B cell (primary cell): Measurements from ENCODE around the gene FTO. TPM values are rescaled to one million over a fixed set of nuclear protein-coding genes. Genes with fewer than 3 reads are reported as not detected.

Experiments used
- ATAC-seq: fragments of 200-7000 bp; cut with Tn5 transposase; one replicate; pipeline ENCODE4 v1.10.0; 2021; ENCODE audit warnings: low read depth, mild to moderate bottlenecking, moderate number of reproducible peaks, moderate library complexity
- CTCF ChIA-PET: fragments of 350-600 bp; sonication (Branson Sonifier 250); formaldehyde crosslinking; loops from one replicate; lab custom pipeline; 2021; ENCODE audit warnings: antibody characterized with exemption, inconsistent platforms; lab: Charles Lee
- POLR2A ChIA-PET: fragments of 350-600 bp; sonication (Branson Sonifier 250); formaldehyde crosslinking; loops from one replicate; lab custom pipeline; 2021; ENCODE audit warnings: antibody characterized with exemption; lab: Charles Lee
- DNase-seq: peaks from one replicate; pipeline ENCODE4 v3.0.0; 2013
- H2AFZ ChIP-seq: 2 replicates; pipeline ENCODE4 v1.6.1; 2012; ENCODE audit warnings: mild to moderate bottlenecking, low read depth, low read length; ENCODE audit not compliant: insufficient read depth, poor library complexity, severe bottlenecking
- H3K27ac ChIP-seq, 2 donors: 1 replicate in 1 of 2; 2 replicates in 1 of 2; pipeline ENCODE4 v1.5.1; 2012 to 2013; ENCODE audit warnings: low read length in 2 of 2, mild to moderate bottlenecking in 2 of 2, moderate library complexity in 1 of 2
- H3K27me3 ChIP-seq, 4 experiments: fragments of 200-600 bp in 1 of 4; sonication (generic) in 1 of 4; replicated peaks in 1 of 4; 1 replicate in 2 of 4; 2 replicates in 2 of 4; pipeline versions ENCODE4 v1.6.1 to v1.7.0; 2013 to 2016; ENCODE audit warnings: low read length in 3 of 4, mild to moderate bottlenecking in 2 of 4, mixed read lengths in 1 of 4, moderate library complexity in 1 of 4; ENCODE audit not compliant: insufficient read depth in 4 of 4, control insufficient read depth in 3 of 4; ENCODE audit errors: control extremely low read depth in 1 of 4
- H3K36me3 ChIP-seq, 2 experiments: replicated peaks in 1 of 2; 1 replicate in 1 of 2; 2 replicates in 1 of 2; pipeline versions ENCODE4 v1.6.1 to v1.7.1; 2013; ENCODE audit warnings: low read length in 1 of 2; ENCODE audit not compliant: insufficient read depth in 2 of 2, control insufficient read depth in 1 of 2; ENCODE audit errors: control extremely low read depth in 1 of 2, extremely low read depth in 1 of 2
- H3K4me1 ChIP-seq, 2 donors: fragments of 200-600 bp in 1 of 2; sonication (generic) in 1 of 2; 1 replicate in 1 of 2; 2 replicates in 1 of 2; pipeline versions ENCODE4 v1.5.1 to v1.6.1; 2013 to 2017; ENCODE audit warnings: low read length in 2 of 2; ENCODE audit not compliant: control insufficient read depth in 2 of 2, insufficient read depth in 2 of 2
- H3K4me2 ChIP-seq: replicated peaks from 2 replicates; pipeline ENCODE3; 2012; ENCODE audit warnings: mild to moderate bottlenecking, low read depth, low read length; ENCODE audit not compliant: poor library complexity, severe bottlenecking
- H3K4me3 ChIP-seq, 5 experiments: fragments of 200-600 bp in 1 of 5; sonication (generic) in 1 of 5; 1 replicate in 3 of 5; 2 replicates in 2 of 5; pipeline versions ENCODE4 v1.5.1 to v1.7.0; 2011 to 2016; ENCODE audit warnings: low read length in 4 of 5, mild to moderate bottlenecking in 4 of 5, low read depth in 2 of 5, control low read depth in 1 of 5, moderate library complexity in 1 of 5; ENCODE audit not compliant: insufficient read depth in 1 of 5; ENCODE audit errors: control extremely low read depth in 1 of 5, extremely low read depth in 1 of 5
- H3K79me2 ChIP-seq: fragments of 200-600 bp; sonication (generic); one replicate; pipeline ENCODE4 v1.6.0; 2016; ENCODE audit warnings: low read length; ENCODE audit not compliant: control insufficient read depth, insufficient read depth
- H3K9ac ChIP-seq: fragments of 200-600 bp; sonication (generic); 2 replicates; pipeline ENCODE4 v1.6.1; 2017; ENCODE audit warnings: mild to moderate bottlenecking, low read length, moderate library complexity
- H3K9me3 ChIP-seq, 3 donors: one replicate each; pipeline versions ENCODE4 v1.6.1 to v1.7.1; 2013; ENCODE audit warnings: low read length in 2 of 3; ENCODE audit not compliant: control insufficient read depth in 2 of 3, insufficient read depth in 1 of 3; ENCODE audit errors: control extremely low read depth in 1 of 3
- H4K20me1 ChIP-seq: 2 replicates; pipeline ENCODE4 v1.6.0; 2012; ENCODE audit warnings: mild to moderate bottlenecking, low read length; ENCODE audit not compliant: insufficient read depth, control insufficient read depth, poor library complexity, severe bottlenecking
- H3K27ac Mint-ChIP-seq: one replicate; pipeline ENCODE4 v1.8.0; 2021; ENCODE audit warnings: mixed read lengths
- H3K27me3 Mint-ChIP-seq: one replicate; pipeline ENCODE4 v1.8.0; 2021; ENCODE audit warnings: mixed read lengths
- H3K4me1 Mint-ChIP-seq: one replicate; pipeline ENCODE4 v1.8.0; 2021; ENCODE audit warnings: mixed read lengths
- H3K4me3 Mint-ChIP-seq: one replicate; pipeline ENCODE4 v1.8.0; 2021; ENCODE audit warnings: mixed read lengths
- H3K9me3 Mint-ChIP-seq: one replicate; pipeline ENCODE4 v1.8.0; 2022; ENCODE audit warnings: mixed read lengths; ENCODE audit not compliant: insufficient read depth
- CTCF ChIP-seq: fragments of 200-600 bp; IDR thresholded peaks from one replicate; pipeline ENCODE4 v1.8.0; 2022; ENCODE audit warnings: antibody characterized with exemption, mild to moderate bottlenecking
- EZH2 ChIP-seq: IDR thresholded peaks from 2 replicates; pipeline ENCODE4 v1.6.1; 2012; ENCODE audit warnings: borderline replicate concordance, low read depth, mild to moderate bottlenecking, moderate library complexity, low read length; ENCODE audit not compliant: insufficient read depth, poor library complexity, severe bottlenecking
- WGBS: methylation state at CpG from one replicate; pipeline ENCODE4 v1.1.5; 2013; ENCODE audit warnings: missing lambda C conversion rate; ENCODE audit not compliant: insufficient coverage; 5-methylcytosine and 5-hydroxymethylcytosine counted together
- intact Hi-C: fragments of 100-400 bp; cut with micrococcal nuclease; formaldehyde crosslinking; loops from one replicate; pipeline ENCODE4 v1.10.0; 2022
- polyA plus RNA-seq: library from polyadenylated mRNA; depleted of rRNA; stranded (reverse); fragments of >200 nt; gene quantifications from 2 replicates; pipeline ENCODE4 v1.2.3, GENCODE V29; 2012
- total RNA-seq, 2 donors: library from RNA; stranded (reverse); fragments of 120-200 nt in 1 of 2; gene quantifications; 1 replicate in 1 of 2; 2 replicates in 1 of 2; pipeline versions ENCODE4 v1.2.3 to v1.2.4, GENCODE V29; 2013 to 2022

The FTO gene
- total and polyA plus RNA-seq, 2 donors (not counting 1 experiment from before 2014, with no cell fraction given), result 26.5 to 68.5 TPM

- no peaks in the 10 kb centered on the region for H3K9me3 ChIP-seq
- intact Hi-C loops, result no loop called here
- no peak overlapping the region for H3K27ac Mint-ChIP-seq
- POLR2A ChIA-PET, result no interaction called here
- no peak overlapping the region for H3K9ac ChIP-seq
- TF ChIP-seq EZH2 (no peak), CTCF (no peak)
- peaks cover 12% of the 10 kb centered on the region for H4K20me1 ChIP-seq
- WGBS, result 95% methylated on average over 4 of the region's 7 CpGs
- no peak overlapping the region for H3K27ac ChIP-seq
- ATAC-seq (no peak), DNase-seq (no peak)
- CTCF ChIA-PET, result interaction anchor here (1.0 kb wide), 1 partner anchor 29 kb away, joined by 3 read pairs; no protein-coding TSS in a partner anchor
- peaks cover 57% of the 10 kb centered on the region for H3K79me2 ChIP-seq
- peaks cover 8% of the 10 kb centered on the region for H3K4me1 Mint-ChIP-seq
- H3K27me3 Mint-ChIP-seq, result no peaks in the 10 kb centered on the region
- H3K4me3 Mint-ChIP-seq, result no peak overlapping the region
- H3K4me2 ChIP-seq, result no peak overlapping the region
- no peaks in the 10 kb centered on the region for H3K36me3 ChIP-seq
- H3K4me3 ChIP-seq, result no peak overlapping the region
- H3K4me1 ChIP-seq, result no peaks in the 10 kb centered on the region
- H2AFZ ChIP-seq, result no peak overlapping the region
- H3K27me3 ChIP-seq, result no peaks in the 10 kb centered on the region
- H3K9me3 Mint-ChIP-seq, result no peaks in the 10 kb centered on the region
Measured at GRCh38 chr16:53714205-53715022, 10.5 kb downstream of the FTO start.

- no peak for DNase-seq
- H2AFZ ChIP-seq, result no peak overlapping the region
- ChIA-PET CTCF (interaction anchor here (1.0 kb wide), 1 partner anchor 28 kb away, joined by 3 read pairs; no protein-coding TSS in a partner anchor), POLR2A (no interaction called here)
- H3K36me3 ChIP-seq, result no peaks in the 10 kb centered on the region
- no peak overlapping the region for H3K9ac ChIP-seq
- intact Hi-C loops, result no loop called here
- H3K4me1 Mint-ChIP-seq, result peaks cover 8% of the 10 kb centered on the region
- no peaks in the 10 kb centered on the region for H3K27me3 ChIP-seq
- peaks cover 12% of the 10 kb centered on the region for H4K20me1 ChIP-seq
- no peak overlapping the region for H3K27ac Mint-ChIP-seq
- H3K4me3 Mint-ChIP-seq, result no peak overlapping the region
- TF ChIP-seq EZH2 (no peak), CTCF (no peak)
- no peaks in the 10 kb centered on the region for H3K4me1 ChIP-seq
- H3K9me3 ChIP-seq, result no peaks in the 10 kb centered on the region
- H3K27ac ChIP-seq, result no peak overlapping the region
- no peak overlapping the region for H3K4me2 ChIP-seq
- H3K79me2 ChIP-seq, result peaks cover 56% of the 10 kb centered on the region
- no peak for ATAC-seq
- H3K27me3 Mint-ChIP-seq, result no peaks in the 10 kb centered on the region
- no peaks in the 10 kb centered on the region for H3K9me3 Mint-ChIP-seq
- H3K4me3 ChIP-seq, result no peak overlapping the region
- WGBS, result 100% methylated on average over 1 of the region's 2 CpGs
Measured at GRCh38 chr16:53715023-53715384, 11.0 kb downstream of the FTO start.
